BJ (cell line): ENCODE results near the gene FBXO41. TPM values are rescaled to one million over a fixed set of nuclear protein-coding genes. Genes with fewer than 3 reads are reported as not detected.

ENCODE experiments used
- CTCF ChIA-PET: fragments of 350-600 bp; formaldehyde crosslinking; extraction: SDS; loops from one replicate; lab custom pipeline; 2021; ENCODE audit warnings: antibody characterized with exemption, inconsistent platforms; lab: Yijun Ruan, JAX
- POLR2A ChIA-PET: fragments of 300-600 bp; sonication (Branson Sonifier 250); formaldehyde crosslinking; extraction: SDS; loops from one replicate; lab custom pipeline; 2021; ENCODE audit warnings: antibody characterized with exemption; lab: Charles Lee
- DNase-seq: peaks from one replicate; pipeline ENCODE4 v3.0.0-alpha.2; 2011; ENCODE audit warnings: low read depth
- H3K27me3 ChIP-seq: 2 replicates; pipeline ENCODE4 v1.6.0; 2011; ENCODE audit warnings: low read length; ENCODE audit not compliant: control insufficient read depth, insufficient read depth
- H3K36me3 ChIP-seq: 2 replicates; pipeline ENCODE4 v1.5.1; 2011; ENCODE audit warnings: low read length; ENCODE audit not compliant: control insufficient read depth, insufficient read depth
- H3K4me3 ChIP-seq: 2 replicates; pipeline ENCODE4 v1.5.1; 2011; ENCODE audit warnings: low read depth, mild to moderate bottlenecking, control low read depth, low read length
- polyA plus RNA-seq: library from polyadenylated mRNA; depleted of rRNA; stranded (reverse); fragments of >200 nt; gene quantifications from 2 replicates; pipeline ENCODE4 v1.2.3, GENCODE V29; 2011
- TF ChIP-seq, protein P1 (sequence below): IDR thresholded peaks from 2 replicates; pipeline ENCODE4 v1.5.1; 2011; ENCODE audit warnings: low read depth, mild to moderate bottlenecking, control low read depth, inconsistent platforms, low read length, moderate library complexity; ENCODE audit not compliant: insufficient read depth

Gene FBXO41
- polyA plus RNA-seq, 1 experiment, result 2.4 TPM

- TF ChIP-seq, protein P1, sequence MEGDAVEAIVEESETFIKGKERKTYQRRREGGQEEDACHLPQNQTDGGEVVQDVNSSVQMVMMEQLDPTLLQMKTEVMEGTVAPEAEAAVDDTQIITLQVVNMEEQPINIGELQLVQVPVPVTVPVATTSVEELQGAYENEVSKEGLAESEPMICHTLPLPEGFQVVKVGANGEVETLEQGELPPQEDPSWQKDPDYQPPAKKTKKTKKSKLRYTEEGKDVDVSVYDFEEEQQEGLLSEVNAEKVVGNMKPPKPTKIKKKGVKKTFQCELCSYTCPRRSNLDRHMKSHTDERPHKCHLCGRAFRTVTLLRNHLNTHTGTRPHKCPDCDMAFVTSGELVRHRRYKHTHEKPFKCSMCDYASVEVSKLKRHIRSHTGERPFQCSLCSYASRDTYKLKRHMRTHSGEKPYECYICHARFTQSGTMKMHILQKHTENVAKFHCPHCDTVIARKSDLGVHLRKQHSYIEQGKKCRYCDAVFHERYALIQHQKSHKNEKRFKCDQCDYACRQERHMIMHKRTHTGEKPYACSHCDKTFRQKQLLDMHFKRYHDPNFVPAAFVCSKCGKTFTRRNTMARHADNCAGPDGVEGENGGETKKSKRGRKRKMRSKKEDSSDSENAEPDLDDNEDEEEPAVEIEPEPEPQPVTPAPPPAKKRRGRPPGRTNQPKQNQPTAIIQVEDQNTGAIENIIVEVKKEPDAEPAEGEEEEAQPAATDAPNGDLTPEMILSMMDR, result no peak
- ChIA-PET POLR2A (interaction anchor here (0.7 to 1.0 kb wide), 2 partner anchors 57 to 419 kb away, joined by 4 read pairs; no protein-coding TSS in a partner anchor), CTCF (interaction anchor here (0.9 to 3.2 kb wide), 4 partner anchors 15 to 58 kb away, joined by 3 to 13 read pairs (median 3); no protein-coding TSS in a partner anchor)
- peak; percentile 43 for DNase-seq
- H3K36me3 ChIP-seq, result peaks cover 1% of the 10 kb centered on the region; the same call in 1 of the 2 replicates
- H3K27me3 ChIP-seq, result no peaks in the 10 kb centered on the region
- H3K4me3 ChIP-seq, result peak within 1 kb of the TSS; percentile 91
These were observed 50.1 kb downstream of the FBXO41 start, which contains the start of gene CCT7 for GRCh38 chr2:73233932-73234832. Gene CCT7 (plus strand): TSS chr2:73234308. CDS start chr2:73234379, 71 bp downstream.

- TF ChIP-seq, protein P1, result no peak
- DNase-seq, result peak; percentile 99
- H3K27me3 ChIP-seq, result no peaks in the 10 kb centered on the region
- 0 out of 2 replicates have a peak, but pooled peaks cover 1% of the 10 kb centered on the region for H3K36me3 ChIP-seq
- H3K4me3 ChIP-seq, result peak within 1 kb of the TSS; percentile 91
- ChIA-PET CTCF (interaction anchor here (0.6 to 3.2 kb wide), 7 partner anchors 11 to 831 kb away, joined by 3 to 13 read pairs (median 3); no protein-coding TSS in a partner anchor), POLR2A (interaction anchor here (0.7 to 1.0 kb wide), 3 partner anchors 8 to 418 kb away, joined by 4 read pairs; no protein-coding TSS in a partner anchor)
These were observed 50.9 kb downstream of the FBXO41 start, which contains the start of gene PRADC1 for GRCh38 chr2:73233154-73233931. Gene PRADC1 (minus strand): TSS chr2:73233239. CDS start chr2:73233160, 79 bp downstream.

DNA sequence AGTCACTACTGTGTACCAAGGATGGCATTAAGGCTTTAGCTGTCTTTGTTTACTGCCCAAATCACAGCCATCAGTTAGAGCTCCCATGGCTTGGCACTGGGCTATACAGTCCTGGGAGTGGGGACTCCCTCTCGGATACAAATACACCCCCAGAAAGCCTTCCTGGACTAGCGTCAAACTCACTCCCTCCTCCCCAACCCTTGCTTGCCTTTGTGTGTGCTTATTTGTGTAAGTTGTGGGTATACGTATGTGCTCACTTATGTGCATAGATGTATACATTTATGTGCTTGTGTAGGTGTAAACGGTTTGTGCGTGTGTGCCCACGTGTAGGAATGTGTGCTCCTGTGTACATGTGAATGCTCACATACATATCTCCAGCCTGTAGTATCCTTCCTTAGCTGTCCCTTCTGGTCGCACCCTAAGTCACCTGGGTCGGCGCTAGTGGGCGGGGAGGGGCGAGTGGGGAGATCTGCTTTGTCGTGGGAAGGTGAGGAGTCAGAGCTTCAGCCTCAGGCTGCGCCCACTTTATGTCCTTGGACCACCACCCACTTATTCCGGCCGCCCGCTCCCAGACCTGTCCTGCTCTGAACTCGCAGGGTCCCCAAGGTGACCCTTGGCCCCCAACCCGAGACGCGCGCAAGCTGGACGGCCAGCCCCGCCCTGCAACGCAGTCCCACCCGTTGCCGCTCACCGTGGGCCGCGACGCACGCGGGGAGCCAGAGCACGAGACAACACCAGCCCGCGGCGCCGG is 51.7 kb downstream of the FBXO41 start:
- POLR2A ChIA-PET, result interaction anchor here (1.0 kb wide), 2 partner anchors 8 to 55 kb away, joined by 4 read pairs; no protein-coding TSS in a partner anchor
- Histone ChIP-seq H3K36me3 (0 out of 2 replicates have a peak, but pooled peaks cover 1% of the 10 kb centered on the region), H3K27me3 (no peaks in the 10 kb centered on the region), H3K4me3 (peak overlapping the region; percentile 91)
- CTCF ChIA-PET, result interaction anchor here (0.6 to 3.2 kb wide), 6 partner anchors 10 to 831 kb away, joined by 3 to 13 read pairs (median 3); no protein-coding TSS in a partner anchor
- TF ChIP-seq, protein P1, result no peak
- DNase-seq, result no peak

DNA sequence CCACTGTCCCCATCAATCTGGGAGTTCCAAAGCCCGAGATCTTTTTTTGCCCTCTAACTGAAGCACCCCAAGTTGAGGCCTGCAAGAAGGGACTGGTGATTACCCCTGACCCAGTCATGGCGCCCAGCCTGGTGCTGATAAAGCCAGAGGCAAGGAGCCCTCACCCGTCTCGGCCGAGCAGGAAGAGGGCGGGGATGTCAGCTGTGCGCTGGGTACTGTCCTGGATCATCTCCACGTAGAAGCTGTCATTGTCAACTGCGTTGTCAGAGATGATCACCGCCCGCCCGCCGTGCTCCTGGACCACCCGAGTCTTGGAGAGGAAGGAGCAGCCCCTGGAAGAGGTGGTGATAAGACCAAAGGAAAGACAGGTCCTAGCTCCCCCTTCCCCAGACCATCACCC is 55.6 kb downstream of the FBXO41 start:
- H3K27me3 ChIP-seq, result no peaks in the 10 kb centered on the region
- POLR2A ChIA-PET, result no interaction called here
- TF ChIP-seq, protein P1, result no peak
- CTCF ChIA-PET, result interaction anchor here (0.8 to 2.3 kb wide), 3 partner anchors 9 to 16 kb away, joined by 3 to 5 read pairs (median 4); no protein-coding TSS in a partner anchor
- DNase-seq, result no peak
- peaks cover 9% of the 10 kb centered on the region for H3K36me3 ChIP-seq
- H3K4me3 ChIP-seq, result no peak overlapping the region
